ENCODE measurements around the gene CERS1. TPM values are rescaled to one million over a fixed set of nuclear protein-coding genes. Genes with fewer than 3 reads are reported as not detected.
A peak's percentile ranks its signal among the peaks of the same experiment; 100 is the strongest.
"Not testable (repeated sequence)": the region's sequence is repeated elsewhere in the genome, so short reads cannot be mapped to it uniquely, and the experiment has no call there.

Gene CERS1
- total RNA-seq, 2 donors from 2014 or later = not detected

DNA sequence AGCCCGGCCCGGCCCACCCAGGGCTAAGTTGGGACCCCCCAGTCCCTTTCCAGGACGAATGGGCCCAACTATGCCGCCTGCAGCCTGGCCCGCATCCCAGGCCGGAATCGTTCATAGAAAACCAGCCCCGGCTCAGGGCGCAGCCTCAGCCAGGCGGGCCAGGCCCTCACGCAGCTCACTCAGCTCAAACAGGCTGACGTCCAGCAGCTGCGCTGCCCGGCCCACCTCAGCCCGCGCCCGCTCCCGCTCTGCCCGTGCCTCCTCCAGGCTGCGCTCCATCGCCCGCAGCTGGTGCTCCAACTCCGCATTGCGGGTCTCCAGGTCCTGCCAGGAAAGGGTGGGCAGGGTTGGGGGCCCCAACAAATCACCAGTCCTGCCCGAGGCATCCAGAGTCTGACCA, 33.4 kb upstream of the CERS1 start:
- peaks cover 5% of the 10 kb centered on the region for H3K4me1 Mint-ChIP-seq (ENCODE audit: low read depth)
- H3K27me3 Mint-ChIP-seq (ENCODE audit: low read depth) = peaks cover 8% of the 10 kb centered on the region
- H3K9me3 Mint-ChIP-seq = no peaks in the 10 kb centered on the region
- peaks cover 0 to 9% of the 10 kb centered on the region in 2 donors for H3K36me3 Mint-ChIP-seq (ENCODE audit: insufficient read depth in 2 of 2)
- ATAC-seq (replicated peaks in 1 of 2) (no peak), DNase-seq (no peak)
- no peak overlapping the region for H3K27ac Mint-ChIP-seq
- no peak overlapping the region for H3K4me3 Mint-ChIP-seq

DNA sequence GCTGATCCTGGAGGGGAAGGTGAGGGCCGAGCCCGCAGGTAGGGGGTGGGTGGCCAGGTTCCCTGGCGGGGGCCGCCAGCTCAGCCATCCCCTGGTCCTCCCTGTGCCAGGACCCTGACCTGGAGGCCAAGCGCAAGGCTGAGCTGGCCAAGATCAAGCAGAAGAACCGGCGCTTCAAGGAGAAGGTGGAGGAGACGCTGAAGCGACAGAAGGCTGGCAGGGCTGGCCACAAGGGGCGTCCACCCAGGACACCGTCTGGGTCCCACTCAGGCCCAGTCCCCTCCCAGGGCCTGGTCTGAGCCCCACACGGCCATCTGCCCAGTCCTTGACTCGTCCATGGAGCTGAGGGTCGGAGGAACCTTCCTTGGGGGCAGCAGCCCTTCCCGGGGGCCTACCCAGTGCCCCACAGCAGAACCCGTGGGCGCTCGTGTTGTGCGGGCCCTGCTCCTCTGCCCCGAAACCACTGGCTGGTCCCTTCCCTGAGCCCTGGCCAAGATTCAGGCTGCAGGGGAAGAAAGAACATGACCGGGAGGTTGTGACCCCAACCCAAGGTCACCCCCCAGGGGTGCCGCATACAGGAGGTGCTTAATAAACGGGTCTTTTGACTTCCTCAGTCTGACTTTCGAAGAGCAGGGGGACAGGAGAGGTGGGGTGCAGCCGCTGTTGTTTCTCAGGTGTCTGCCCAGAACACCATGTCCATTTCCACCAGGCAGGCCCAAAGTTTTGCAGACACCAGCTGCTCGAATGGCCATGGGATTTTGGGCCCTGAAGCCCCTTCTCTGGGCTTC, 32.3 kb upstream of the CERS1 start:
- Mint-ChIP-seq H3K4me1 (ENCODE audit: low read depth) (peaks cover 5% of the 10 kb centered on the region), H3K27me3 (ENCODE audit: low read depth) (no peaks in the 10 kb centered on the region), H3K36me3 (ENCODE audit: insufficient read depth in 2 of 2) (peaks cover 0 to 11% of the 10 kb centered on the region in 2 donors), H3K9me3 (no peaks in the 10 kb centered on the region), H3K4me3 (no peak overlapping the region), H3K27ac (no peak overlapping the region)
- no peak for ATAC-seq (replicated peaks in 1 of 2)
- DNase-seq = no peak

GRCh38 chr19:18924684-18925213, 28.8 kb upstream of the CERS1 start:
- Mint-ChIP-seq H3K9me3 (no peaks in the 10 kb centered on the region), H3K4me3 (no peak overlapping the region), H3K27ac (no peak overlapping the region), H3K36me3 (ENCODE audit: insufficient read depth in 2 of 2) (peaks cover 2 to 18% of the 10 kb centered on the region in 2 donors), H3K4me1 (ENCODE audit: low read depth) (peaks cover 12% of the 10 kb centered on the region), H3K27me3 (ENCODE audit: low read depth) (no peaks in the 10 kb centered on the region)
- ATAC-seq (replicated peaks in 1 of 2) (no peak), DNase-seq (no peak)

GRCh38 chr19:18922228-18922985, 26.4 kb upstream of the CERS1 start:
- DNase-seq (no peak), ATAC-seq (replicated peaks in 1 of 2) (no peak)
- Mint-ChIP-seq H3K27ac (no peak overlapping the region), H3K27me3 (ENCODE audit: low read depth) (no peaks in the 10 kb centered on the region), H3K36me3 (ENCODE audit: insufficient read depth in 2 of 2) (peaks cover 4 to 21% of the 10 kb centered on the region in 2 donors), H3K4me1 (ENCODE audit: low read depth) (peaks cover 30% of the 10 kb centered on the region), H3K9me3 (no peaks in the 10 kb centered on the region), H3K4me3 (no peak overlapping the region)

DNA sequence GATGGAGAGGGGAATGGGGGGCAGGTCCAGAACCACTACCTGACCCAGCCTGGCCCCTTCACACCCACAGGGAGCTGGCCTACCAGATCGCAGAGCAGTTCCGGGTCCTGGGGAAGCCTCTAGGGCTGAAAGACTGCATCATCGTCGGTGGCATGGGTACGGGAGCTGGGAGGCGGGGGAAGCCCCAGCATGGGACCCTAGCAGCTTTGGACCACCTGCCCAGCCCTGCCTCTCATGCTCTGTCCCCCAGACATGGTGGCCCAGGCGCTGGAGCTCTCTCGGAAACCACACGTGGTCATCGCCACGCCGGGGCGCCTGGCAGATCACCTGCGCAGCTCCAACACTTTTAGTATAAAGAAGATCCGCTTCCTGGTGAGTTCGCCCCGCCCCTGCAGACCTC, 25.6 kb upstream of the CERS1 start:
- H3K4me3 Mint-ChIP-seq = peak overlapping the region in 1 of 2 donors; percentile 57
- H3K4me1 Mint-ChIP-seq (ENCODE audit: low read depth) = peaks cover 37% of the 10 kb centered on the region
- no peaks in the 10 kb centered on the region for H3K9me3 Mint-ChIP-seq
- H3K27me3 Mint-ChIP-seq (ENCODE audit: low read depth) = no peaks in the 10 kb centered on the region
- ATAC-seq (replicated peaks in 1 of 2) (no peak), DNase-seq (no peak)
- H3K27ac Mint-ChIP-seq = no peak overlapping the region
- H3K36me3 Mint-ChIP-seq (ENCODE audit: insufficient read depth in 2 of 2) = peaks cover 7 to 23% of the 10 kb centered on the region in 2 donors

GRCh38 chr19:18920400-18920799, 24.4 kb upstream of the CERS1 start:
- Mint-ChIP-seq H3K27me3 (ENCODE audit: low read depth) (no peaks in the 10 kb centered on the region), H3K27ac (peak overlapping the region; percentile 91), H3K4me1 (ENCODE audit: low read depth) (peaks cover 37% of the 10 kb centered on the region), H3K36me3 (ENCODE audit: insufficient read depth in 2 of 2) (peaks cover 7 to 24% of the 10 kb centered on the region in 2 donors), H3K4me3 (peak overlapping the region; percentile 94 to 97), H3K9me3 (no peaks in the 10 kb centered on the region)
- DNase-seq (no peak), ATAC-seq (replicated peaks in 1 of 2) (no peak)

- Mint-ChIP-seq H3K27me3 (ENCODE audit: low read depth) (no peaks in the 10 kb centered on the region), H3K4me3 (peak overlapping the region; percentile 94 to 97), H3K36me3 (ENCODE audit: insufficient read depth in 2 of 2) (peaks cover 7 to 23% of the 10 kb centered on the region in 2 donors), H3K4me1 (ENCODE audit: low read depth) (peaks cover 37% of the 10 kb centered on the region), H3K9me3 (no peaks in the 10 kb centered on the region), H3K27ac (peak overlapping the region; percentile 91)
- ATAC-seq (replicated peaks in 1 of 2) = no peak
- DNase-seq = no peak
These were observed 23.9 kb upstream of the CERS1 start for GRCh38 chr19:18919900-18920214.

DNA sequence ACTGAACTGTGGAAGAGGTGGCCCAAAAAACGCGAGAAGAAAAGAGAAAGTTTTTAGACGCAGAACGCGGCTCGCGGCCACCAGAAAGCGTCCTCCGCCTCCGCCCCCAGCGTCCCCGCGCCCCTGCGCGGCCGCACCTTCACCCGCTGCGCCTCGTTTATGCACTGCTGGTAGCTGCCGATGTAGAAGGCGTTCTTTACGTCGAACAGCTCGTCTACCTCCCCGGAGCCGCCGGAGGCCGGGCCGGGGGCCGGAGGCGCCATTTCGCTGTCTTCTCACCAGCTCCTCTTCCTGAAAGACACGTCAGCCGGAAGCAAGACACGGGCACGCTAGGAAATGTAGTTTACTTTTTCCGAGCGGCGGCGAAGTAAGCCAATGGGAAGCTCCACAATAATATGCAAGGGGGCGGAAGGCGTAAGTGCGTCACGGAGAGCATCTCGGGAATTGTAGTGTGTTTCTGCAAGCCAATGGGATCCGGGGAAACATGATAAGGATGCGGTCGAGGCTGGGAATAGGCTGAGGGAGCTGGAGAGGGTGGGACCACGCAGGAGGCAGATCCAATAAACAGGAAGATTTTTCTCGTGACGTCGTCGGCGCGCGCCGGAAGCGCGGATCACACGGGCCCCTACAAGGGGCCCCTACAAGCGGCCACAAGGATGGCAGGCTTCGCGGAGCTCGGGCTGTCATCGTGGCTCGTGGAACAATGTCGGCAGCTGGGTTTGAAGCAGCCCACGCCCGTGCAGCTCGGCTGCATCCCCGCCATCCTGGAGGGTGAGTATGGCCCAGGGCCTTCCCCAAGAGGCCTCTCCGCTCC, 23.3 kb upstream of the CERS1 start, which contains the start of the genes COPE and DDX49:
TSS of gene COPE (minus strand) at position 302 of the 814 bp plus-strand sequence. CDS start at position 263, 39 bp downstream.
TSS of gene DDX49 (plus strand) at position 630 of the 814 bp plus-strand sequence. CDS start at position 657, 27 bp downstream.
- peaks cover 37% of the 10 kb centered on the region for H3K4me1 Mint-ChIP-seq (ENCODE audit: low read depth)
- ATAC-seq (replicated peaks in 1 of 2) (peak; percentile 94 to 95), DNase-seq (peak; percentile 97 to 98)
- no peaks in the 10 kb centered on the region for H3K27me3 Mint-ChIP-seq (ENCODE audit: low read depth)
- H3K4me3 Mint-ChIP-seq = peak within 1 kb of the TSS; percentile 94 to 97
- H3K9me3 Mint-ChIP-seq = no peaks in the 10 kb centered on the region
- peak within 1 kb of the TSS; percentile 91 for H3K27ac Mint-ChIP-seq
- peaks cover 7 to 18% of the 10 kb centered on the region in 2 donors for H3K36me3 Mint-ChIP-seq (ENCODE audit: insufficient read depth in 2 of 2)

GRCh38 chr19:18917593-18917992, 21.6 kb upstream of the CERS1 start:
- not testable (repeated sequence) for DNase-seq; H3K9me3 Mint-ChIP-seq; ATAC-seq (replicated peaks in 1 of 2); H3K27me3 Mint-ChIP-seq (ENCODE audit: low read depth)
- Mint-ChIP-seq H3K4me3 (peak overlapping the region; percentile 62 to 97), H3K27ac (peak overlapping the region; percentile 54), H3K36me3 (ENCODE audit: insufficient read depth in 2 of 2) (peaks cover 7 to 22% of the 10 kb centered on the region in 2 donors), H3K4me1 (ENCODE audit: low read depth) (peaks cover 37% of the 10 kb centered on the region)

GRCh38 chr19:18915639-18916038, 19.7 kb upstream of the CERS1 start:
- H3K27ac Mint-ChIP-seq = peak overlapping the region; percentile 57

GRCh38 chr19:18913466-18913865, 17.5 kb upstream of the CERS1 start:
- H3K36me3 Mint-ChIP-seq (ENCODE audit: insufficient read depth in 2 of 2) = peaks cover 7 to 15% of the 10 kb centered on the region in 2 donors
- no peak overlapping the region for H3K27ac Mint-ChIP-seq
- H3K4me1 Mint-ChIP-seq (ENCODE audit: low read depth) = peaks cover 18% of the 10 kb centered on the region
- ATAC-seq (replicated peaks in 1 of 2) = peak in 1 of 2 donors; percentile 18
- no peaks in the 10 kb centered on the region for H3K27me3 Mint-ChIP-seq (ENCODE audit: low read depth)
- H3K9me3 Mint-ChIP-seq = no peaks in the 10 kb centered on the region
- no peak overlapping the region for H3K4me3 Mint-ChIP-seq
- DNase-seq = no peak

More at GRCh38 chr19:18915639-18916038, 19.7 kb upstream of the CERS1 start:
- peak in 1 of 2 donors; percentile 41 for DNase-seq
- Mint-ChIP-seq H3K4me3 (no peak overlapping the region), H3K27me3 (ENCODE audit: low read depth) (no peaks in the 10 kb centered on the region), H3K36me3 (ENCODE audit: insufficient read depth in 2 of 2) (peaks cover 7 to 22% of the 10 kb centered on the region in 2 donors), H3K9me3 (no peaks in the 10 kb centered on the region), H3K4me1 (ENCODE audit: low read depth) (peaks cover 34% of the 10 kb centered on the region)
- no peak for ATAC-seq (replicated peaks in 1 of 2)

- Mint-ChIP-seq H3K36me3 (ENCODE audit: insufficient read depth in 2 of 2) (peaks cover 4 to 15% of the 10 kb centered on the region in 2 donors), H3K9me3 (no peaks in the 10 kb centered on the region), H3K4me3 (no peak overlapping the region), H3K4me1 (ENCODE audit: low read depth) (peaks cover 12% of the 10 kb centered on the region), H3K27ac (no peak overlapping the region), H3K27me3 (ENCODE audit: low read depth) (no peaks in the 10 kb centered on the region)
- no peak for ATAC-seq (replicated peaks in 1 of 2)
- no peak for DNase-seq
These were observed 17.0 kb upstream of the CERS1 start for GRCh38 chr19:18912933-18913332.
